Measurements from ENCODE around the gene TMEM100.

The TMEM100 gene

GRCh38 chr17:55731586-55732250 is 9.1 kb upstream of the TMEM100 start:
- DNase-seq (ENCODE audit: low spot score) = no peak
- Histone ChIP-seq H3K4me3 (ENCODE audit: severe bottlenecking) (no peak overlapping the region), H3K27me3 (ENCODE audit: insufficient read depth, poor library complexity, severe bottlenecking) (no peaks in the 10 kb centered on the region), H3K36me3 (ENCODE audit: low read depth) (no peaks in the 10 kb centered on the region), H3K27ac (ENCODE audit: poor library complexity, severe bottlenecking) (no peak overlapping the region), H3K9me3 (ENCODE audit: severe bottlenecking) (no peaks in the 10 kb centered on the region), H3K4me1 (ENCODE audit: insufficient read depth, poor library complexity, severe bottlenecking) (peaks cover 35% of the 10 kb centered on the region)
- no peak for ATAC-seq (ENCODE audit: low read depth)
- TF ChIP-seq, protein P1, sequence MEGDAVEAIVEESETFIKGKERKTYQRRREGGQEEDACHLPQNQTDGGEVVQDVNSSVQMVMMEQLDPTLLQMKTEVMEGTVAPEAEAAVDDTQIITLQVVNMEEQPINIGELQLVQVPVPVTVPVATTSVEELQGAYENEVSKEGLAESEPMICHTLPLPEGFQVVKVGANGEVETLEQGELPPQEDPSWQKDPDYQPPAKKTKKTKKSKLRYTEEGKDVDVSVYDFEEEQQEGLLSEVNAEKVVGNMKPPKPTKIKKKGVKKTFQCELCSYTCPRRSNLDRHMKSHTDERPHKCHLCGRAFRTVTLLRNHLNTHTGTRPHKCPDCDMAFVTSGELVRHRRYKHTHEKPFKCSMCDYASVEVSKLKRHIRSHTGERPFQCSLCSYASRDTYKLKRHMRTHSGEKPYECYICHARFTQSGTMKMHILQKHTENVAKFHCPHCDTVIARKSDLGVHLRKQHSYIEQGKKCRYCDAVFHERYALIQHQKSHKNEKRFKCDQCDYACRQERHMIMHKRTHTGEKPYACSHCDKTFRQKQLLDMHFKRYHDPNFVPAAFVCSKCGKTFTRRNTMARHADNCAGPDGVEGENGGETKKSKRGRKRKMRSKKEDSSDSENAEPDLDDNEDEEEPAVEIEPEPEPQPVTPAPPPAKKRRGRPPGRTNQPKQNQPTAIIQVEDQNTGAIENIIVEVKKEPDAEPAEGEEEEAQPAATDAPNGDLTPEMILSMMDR (IDR thresholded peaks at IDR 0.05; ENCODE audit: poor library complexity, severe bottlenecking) = no peak

DNA sequence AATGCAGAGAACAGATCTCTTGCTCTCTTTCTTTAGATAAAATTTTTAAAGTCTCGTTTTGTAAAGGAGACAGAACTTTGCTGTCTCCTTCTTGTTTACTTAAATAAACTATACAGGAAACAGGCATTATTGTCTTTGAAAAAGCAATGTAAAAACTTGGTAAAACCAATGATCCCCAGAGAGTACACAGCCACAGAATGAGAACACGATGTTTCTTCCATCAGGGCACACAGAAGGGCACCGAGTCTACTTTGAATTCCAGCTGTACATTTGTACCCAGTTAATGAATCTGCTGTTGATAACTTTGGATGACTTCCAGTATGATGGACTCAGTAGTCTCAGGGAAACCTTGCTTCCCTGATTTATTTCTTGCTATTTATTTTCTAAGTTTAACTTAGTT is 8.1 kb upstream of the TMEM100 start:
- Histone ChIP-seq H3K36me3 (ENCODE audit: low read depth) (no peaks in the 10 kb centered on the region), H3K4me3 (ENCODE audit: severe bottlenecking) (no peak overlapping the region), H3K27ac (ENCODE audit: poor library complexity, severe bottlenecking) (no peak overlapping the region), H3K4me1 (ENCODE audit: insufficient read depth, poor library complexity, severe bottlenecking) (peaks cover 43% of the 10 kb centered on the region), H3K27me3 (ENCODE audit: insufficient read depth, poor library complexity, severe bottlenecking) (no peaks in the 10 kb centered on the region), H3K9me3 (ENCODE audit: severe bottlenecking) (no peaks in the 10 kb centered on the region)
- ATAC-seq (ENCODE audit: low read depth) (no peak), DNase-seq (ENCODE audit: low spot score) (no peak)
- TF ChIP-seq, protein P1 (IDR thresholded peaks at IDR 0.05; ENCODE audit: poor library complexity, severe bottlenecking) = no peak

DNA sequence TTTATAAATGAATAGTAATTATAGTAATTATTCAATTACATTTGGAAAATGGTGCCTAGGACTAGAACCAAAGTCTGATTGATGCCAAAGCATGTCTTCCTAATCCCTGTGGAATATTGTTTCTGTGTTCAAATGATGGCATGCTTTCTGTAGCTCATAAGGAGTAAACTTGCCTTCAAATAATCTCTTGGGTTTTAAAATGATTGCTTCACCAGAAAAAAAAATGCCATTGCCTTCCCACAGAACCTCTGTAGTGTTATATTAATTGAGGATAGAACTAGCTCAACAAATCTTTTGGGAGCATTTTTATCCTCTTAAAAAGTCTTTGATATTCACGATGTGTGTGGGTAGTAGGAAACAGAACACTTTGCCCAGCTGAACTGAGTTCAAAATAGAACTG is 7.7 kb upstream of the TMEM100 start:
- Histone ChIP-seq H3K27me3 (ENCODE audit: insufficient read depth, poor library complexity, severe bottlenecking) (no peaks in the 10 kb centered on the region), H3K27ac (ENCODE audit: poor library complexity, severe bottlenecking) (no peak overlapping the region)

GRCh38 chr17:55729484-55729883 is 6.8 kb upstream of the TMEM100 start:
- H3K4me3 ChIP-seq (ENCODE audit: severe bottlenecking) = no peak overlapping the region
- H3K27ac ChIP-seq (ENCODE audit: poor library complexity, severe bottlenecking) = no peak overlapping the region
- ATAC-seq (ENCODE audit: low read depth) (no peak), DNase-seq (ENCODE audit: low spot score) (no peak)
- no peaks in the 10 kb centered on the region for H3K27me3 ChIP-seq (ENCODE audit: insufficient read depth, poor library complexity, severe bottlenecking)
- H3K36me3 ChIP-seq (ENCODE audit: low read depth) = no peaks in the 10 kb centered on the region
- H3K9me3 ChIP-seq (ENCODE audit: severe bottlenecking) = no peaks in the 10 kb centered on the region
- peaks cover 35% of the 10 kb centered on the region for H3K4me1 ChIP-seq (ENCODE audit: insufficient read depth, poor library complexity, severe bottlenecking)
- TF ChIP-seq, protein P1 (IDR thresholded peaks at IDR 0.05; ENCODE audit: poor library complexity, severe bottlenecking) = no peak

More for the DNA sequence above, 7.7 kb upstream of the TMEM100 start:
- peaks cover 43% of the 10 kb centered on the region for H3K4me1 ChIP-seq (ENCODE audit: insufficient read depth, poor library complexity, severe bottlenecking)
- ATAC-seq (ENCODE audit: low read depth) (no peak), DNase-seq (ENCODE audit: low spot score) (no peak)
- H3K4me3 ChIP-seq (ENCODE audit: severe bottlenecking) = no peak overlapping the region
- H3K9me3 ChIP-seq (ENCODE audit: severe bottlenecking) = no peaks in the 10 kb centered on the region
- TF ChIP-seq, protein P1 (IDR thresholded peaks at IDR 0.05; ENCODE audit: poor library complexity, severe bottlenecking) = no peak
- H3K36me3 ChIP-seq (ENCODE audit: low read depth) = no peaks in the 10 kb centered on the region

DNA sequence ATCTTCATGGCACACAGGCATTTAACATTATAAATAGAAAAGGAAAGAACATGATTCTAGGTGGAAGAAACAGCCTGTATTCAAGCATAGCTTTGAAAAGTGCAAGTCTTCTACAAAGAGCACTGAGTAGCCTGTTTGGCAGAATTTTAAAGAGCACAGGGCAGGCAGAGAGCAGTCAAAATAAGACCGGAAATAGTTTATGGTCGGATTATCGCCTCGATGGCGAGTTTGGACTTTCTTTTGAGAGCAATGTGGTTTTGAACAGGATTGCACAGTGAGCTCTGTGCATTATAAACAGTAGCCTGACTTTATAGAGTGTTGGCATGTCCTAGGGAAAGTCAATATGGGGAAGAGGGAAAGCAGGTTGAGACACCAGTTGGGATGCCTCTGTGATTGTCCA is 6.2 kb upstream of the TMEM100 start:
- no peaks in the 10 kb centered on the region for H3K27me3 ChIP-seq (ENCODE audit: insufficient read depth, poor library complexity, severe bottlenecking)

More for the DNA sequence above, 6.2 kb upstream of the TMEM100 start:
- TF ChIP-seq, protein P1 (IDR thresholded peaks at IDR 0.05; ENCODE audit: poor library complexity, severe bottlenecking) = no peak
- no peak for DNase-seq (ENCODE audit: low spot score)
- Histone ChIP-seq H3K9me3 (ENCODE audit: severe bottlenecking) (no peaks in the 10 kb centered on the region), H3K27ac (ENCODE audit: poor library complexity, severe bottlenecking) (no peak overlapping the region), H3K4me1 (ENCODE audit: insufficient read depth, poor library complexity, severe bottlenecking) (peaks cover 29% of the 10 kb centered on the region), H3K4me3 (ENCODE audit: severe bottlenecking) (no peak overlapping the region), H3K36me3 (ENCODE audit: low read depth) (no peaks in the 10 kb centered on the region)
- ATAC-seq (ENCODE audit: low read depth) = no peak
